Spleen (tissue), 7 donors: Measurements from ENCODE around the gene CCNJL.

ENCODE experiments used
- CTCF ChIP-seq, 11 experiments: fragments of 200-600 bp in 7 of 11; fragments of 450-650 bp in 4 of 11; sonication (generic) in 4 of 11; IDR thresholded peaks in 8 of 11; conservative IDR thresholded peaks in 3 of 11; 1 replicate in 7 of 11; 2 replicates in 4 of 11; pipeline versions ENCODE4 v1.4.0 to v1.8.0; 2016 to 2021; ENCODE audit warnings: antibody characterized with exemption in 11 of 11, inconsistent platforms in 4 of 11, mild to moderate bottlenecking in 1 of 11
- POLR2A ChIP-seq, 3 donors: fragments of 450-650 bp; IDR thresholded peaks; one replicate each; pipeline ENCODE4 v1.5.1; 2017; ENCODE audit warnings: antibody characterized with exemption in 3 of 3, mild to moderate bottlenecking in 1 of 3
- donor health status: DM: no; HTN: no; CAD: no; lungs with moderate emphysema.
- donor health status: DM: no; HTN: no; CAD: no.
- donor health status: DM: no; HTN: no; CAD: no.

- TF ChIP-seq CTCF (IDR thresholded peaks at IDR 0.05 in 8 of 11, conservative IDR thresholded peaks at IDR 0.05 in 3 of 11) (no peak), POLR2A (IDR thresholded peaks at IDR 0.05) (no peak)
These were observed 35.1 kb upstream of the CCNJL start for GRCh38 chr5:160347448-160347847.
